ENCODE measurements around the gene TPRN.
A peak's percentile ranks its signal among the peaks of the same experiment; 100 is the strongest.

Gene TPRN

GRCh38 chr9:137189297-137190295 lies 10.9 kb downstream of the TPRN start:
- DNase-seq (ENCODE audit: low read depth) = no peak

GRCh38 chr9:137188490-137189296 lies 11.8 kb downstream of the TPRN start, which contains the start of the genes ANAPC2 and SSNA1:
TSS of gene ANAPC2 (minus strand) at chr9:137188560. CDS start at chr9:137188532, 28 bp downstream.
TSS of gene SSNA1 (plus strand) at chr9:137188676. CDS start at chr9:137188727, 51 bp downstream.
- peak; percentile 88 for DNase-seq (ENCODE audit: low read depth)

GRCh38 chr9:137188086-137188489 lies 12.5 kb downstream of the TPRN start:
- DNase-seq (ENCODE audit: low read depth) = no peak

- no peak for DNase-seq (ENCODE audit: low read depth)
Observed at GRCh38 chr9:137187386-137187785, 13.2 kb downstream of the TPRN start.

- DNase-seq (ENCODE audit: low read depth) = no peak
Observed at GRCh38 chr9:137186385-137186784, 14.2 kb downstream of the TPRN start.

GRCh38 chr9:137185921-137186320 lies 14.6 kb downstream of the TPRN start:
- DNase-seq (ENCODE audit: low read depth) = no peak

GRCh38 chr9:137184881-137185660 lies 15.5 kb downstream of the TPRN start:
- no peak for DNase-seq (ENCODE audit: low read depth)

- no peak for DNase-seq (ENCODE audit: low read depth)
Observed at GRCh38 chr9:137183980-137184595, 16.5 kb downstream of the TPRN start.

- DNase-seq (ENCODE audit: low read depth) = no peak
Observed at GRCh38 chr9:137182836-137183235, 17.7 kb downstream of the TPRN start.

- DNase-seq (ENCODE audit: low read depth) = no peak
Observed at GRCh38 chr9:137181680-137182079, 18.9 kb downstream of the TPRN start.

- DNase-seq (ENCODE audit: low read depth) = no peak
Observed at GRCh38 chr9:137180491-137180890, 20.1 kb downstream of the TPRN start.

GRCh38 chr9:137179761-137180160 lies 20.8 kb downstream of the TPRN start:
- DNase-seq (ENCODE audit: low read depth) = no peak

- no peak for DNase-seq (ENCODE audit: low read depth)
Observed at GRCh38 chr9:137178939-137179630, 21.5 kb downstream of the TPRN start.

- no peak for DNase-seq (ENCODE audit: low read depth)
Observed at GRCh38 chr9:137178201-137178938, 22.2 kb downstream of the TPRN start.

- no peak for DNase-seq (ENCODE audit: low read depth)
Observed at GRCh38 chr9:137176302-137177182, 24.0 kb downstream of the TPRN start.

- no peak for DNase-seq (ENCODE audit: low read depth)
Observed at GRCh38 chr9:137175345-137175961, 25.1 kb downstream of the TPRN start.

GRCh38 chr9:137174722-137175293 lies 25.7 kb downstream of the TPRN start:
- DNase-seq (ENCODE audit: low read depth) = no peak

All from stimulated activated CD8-positive, alpha-beta memory T cell treated with anti-CD3 and anti-CD28 coated beads, Interleukin-7, amount 100 ng/mL, for 24 hours (primary cell).